Stimulated activated CD4-positive, alpha-beta T cell treated with anti-CD3 and anti-CD28 coated beads, Interleukin-12 subunit alpha, Interleukin-12 subunit beta, amount 100 ng/mL, for 24 hours (primary cell): Measurements from ENCODE around the gene UBL5.

Source experiments
- DNase-seq, 2 experiments: peaks; one replicate each; pipeline ENCODE4 v3.0.0-alpha.2; 2020; ENCODE audit warnings: low read depth in 2 of 2

UBL5 gene

GRCh38 chr19:9854282-9854846 is 26.6 kb downstream of the UBL5 start:
- no peak for DNase-seq

GRCh38 chr19:9856609-9857008 is 28.9 kb downstream of the UBL5 start:
- DNase-seq = no peak

- no peak for DNase-seq
These were observed 29.5 kb downstream of the UBL5 start for GRCh38 chr19:9857076-9857721.

GRCh38 chr19:9857920-9858746 is 30.4 kb downstream of the UBL5 start:
- DNase-seq = no peak

- DNase-seq = no peak
These were observed 31.0 kb downstream of the UBL5 start for GRCh38 chr19:9858766-9859165.

GRCh38 chr19:9860407-9860806 is 32.7 kb downstream of the UBL5 start:
- DNase-seq = no peak

GRCh38 chr19:9861503-9861902 is 33.8 kb downstream of the UBL5 start:
- no peak for DNase-seq

- DNase-seq = no peak
These were observed 35.2 kb downstream of the UBL5 start for GRCh38 chr19:9862938-9863337.

- DNase-seq = no peak
These were observed 36.0 kb downstream of the UBL5 start for GRCh38 chr19:9863759-9864158.

- no peak for DNase-seq
These were observed 38.2 kb downstream of the UBL5 start for GRCh38 chr19:9865732-9866501.

GRCh38 chr19:9868983-9869617 is 41.4 kb downstream of the UBL5 start:
- DNase-seq = no peak

- DNase-seq = no peak
These were observed 44.1 kb downstream of the UBL5 start for GRCh38 chr19:9871626-9872338.

GRCh38 chr19:9872618-9873242 is 45.0 kb downstream of the UBL5 start:
- DNase-seq = no peak

GRCh38 chr19:9875031-9875627 is 47.4 kb downstream of the UBL5 start:
- DNase-seq = no peak

- no peak for DNase-seq
These were observed 48.1 kb downstream of the UBL5 start for GRCh38 chr19:9875796-9876195.

GRCh38 chr19:9877780-9878510 is 50.2 kb downstream of the UBL5 start:
- DNase-seq = no peak

GRCh38 chr19:9878511-9879196 is 50.9 kb downstream of the UBL5 start:
- no peak for DNase-seq
